ENCODE results near the gene TAAR1. TPM values are rescaled to one million over a fixed set of nuclear protein-coding genes. Genes with fewer than 3 reads are reported as not detected.

The TAAR1 gene
- total and polyA plus RNA-seq, 10 donors, result 0.37 TPM; not detected in 9

GRCh38 chr6:132673376-132674094, 14.6 kb upstream of the TAAR1 start:
- no peak for DNase-seq
- 78 to 96% (median 87%) methylated on average over 10 of the region's 10 CpGs for WGBS, 5 donors
- Histone ChIP-seq H3K27me3 (replicated peaks in 1 of 7) (no peaks in the 10 kb centered on the region), H3K4me1 (peaks cover 0 to 23% (median 7%) of the 10 kb centered on the region in 6 donors), H3K27ac (peak overlapping the region in 4 of 8 donors; percentile 15 to 71 (median 52)), H3K36me3 (no peaks in the 10 kb centered on the region), H3K9me3 (no peaks in the 10 kb centered on the region), H3K4me3 (no peak overlapping the region)
- intact Hi-C loops (cut with DNase I; ENCODE audit: low total_unique reads), result loop anchor here (10.0 kb wide), 1 partner anchor 91 kb away; no protein-coding TSS in a partner anchor
- no peak for TF ChIP-seq POLR2A (IDR thresholded peaks at IDR 0.05)
- no peak for TF ChIP-seq POLR2AphosphoS5 (IDR thresholded peaks at IDR 0.05)
- no peak for TF ChIP-seq CTCF (IDR thresholded peaks at IDR 0.05 in 8 of 11, conservative IDR thresholded peaks at IDR 0.05 in 3 of 11)

- intact Hi-C loops (cut with DNase I; ENCODE audit: low total_unique reads), result loop anchor here (10.0 kb wide), 1 partner anchor 94 kb away; no protein-coding TSS in a partner anchor
- no peak for DNase-seq
Measured at GRCh38 chr6:132671295-132671694, 12.3 kb upstream of the TAAR1 start.

GRCh38 chr6:132669690-132670291, 10.8 kb upstream of the TAAR1 start:
- Histone ChIP-seq H3K4me1 (peaks cover 0 to 13% (median 7%) of the 10 kb centered on the region in 6 donors), H3K4me3 (peak overlapping the region in 1 of 8 donors; percentile 28), H3K27ac (peak overlapping the region in 4 of 8 donors; percentile 62 to 76 (median 70)), H3K36me3 (no peaks in the 10 kb centered on the region), H3K27me3 (replicated peaks in 1 of 7) (no peaks in the 10 kb centered on the region), H3K9me3 (no peaks in the 10 kb centered on the region)
- DNase-seq, result no peak
- WGBS, 5 donors, result 0 to 8% (median 4%) methylated on average over 4 of the region's 4 CpGs
- TF ChIP-seq POLR2A (IDR thresholded peaks at IDR 0.05), result no peak
- peak in 10 of 11 experiments; percentile 10 to 61 (median 52) for TF ChIP-seq CTCF (IDR thresholded peaks at IDR 0.05 in 8 of 11, conservative IDR thresholded peaks at IDR 0.05 in 3 of 11)
- no peak for TF ChIP-seq POLR2AphosphoS5 (IDR thresholded peaks at IDR 0.05)
- intact Hi-C loops (cut with DNase I; ENCODE audit: low total_unique reads), result loop anchor here (10.0 kb wide), 1 partner anchor 95 kb away; no protein-coding TSS in a partner anchor

More at GRCh38 chr6:132671295-132671694, 12.3 kb upstream of the TAAR1 start:
- no peak for TF ChIP-seq POLR2A (IDR thresholded peaks at IDR 0.05)
- no peak for TF ChIP-seq POLR2AphosphoS5 (IDR thresholded peaks at IDR 0.05)
- no peak for TF ChIP-seq CTCF (IDR thresholded peaks at IDR 0.05 in 8 of 11, conservative IDR thresholded peaks at IDR 0.05 in 3 of 11)
- Histone ChIP-seq H3K27ac (no peak overlapping the region), H3K27me3 (replicated peaks in 1 of 7) (no peaks in the 10 kb centered on the region), H3K4me1 (peaks cover 0 to 21% (median 7%) of the 10 kb centered on the region in 6 donors), H3K9me3 (no peaks in the 10 kb centered on the region), H3K36me3 (no peaks in the 10 kb centered on the region), H3K4me3 (no peak overlapping the region)
- 90 to 98% (median 96%) methylated on average over 1 of the region's 1 CpG for WGBS, 5 donors

GRCh38 chr6:132666118-132666517, 7.1 kb upstream of the TAAR1 start:
- WGBS, 5 donors, result 63 to 92% (median 89%) methylated on average over 4 of the region's 4 CpGs

More at GRCh38 chr6:132666118-132666517, 7.1 kb upstream of the TAAR1 start:
- Histone ChIP-seq H3K9me3 (no peaks in the 10 kb centered on the region), H3K27ac (no peak overlapping the region), H3K4me3 (no peak overlapping the region), H3K4me1 (peaks cover 0 to 13% (median 7%) of the 10 kb centered on the region in 6 donors), H3K36me3 (no peaks in the 10 kb centered on the region), H3K27me3 (replicated peaks in 1 of 7) (no peaks in the 10 kb centered on the region)
- TF ChIP-seq POLR2A (IDR thresholded peaks at IDR 0.05) (no peak), CTCF (IDR thresholded peaks at IDR 0.05 in 8 of 11, conservative IDR thresholded peaks at IDR 0.05 in 3 of 11) (no peak), POLR2AphosphoS5 (IDR thresholded peaks at IDR 0.05) (no peak)
- intact Hi-C loops (cut with DNase I; ENCODE audit: low total_unique reads), result no loop called here
- DNase-seq, result no peak
